A549 (cell line): ENCODE data around the gene NFYC. TPM values are rescaled to one million over a fixed set of nuclear protein-coding genes. Genes with fewer than 3 reads are reported as not detected.

Source experiments
- ATAC-seq, 2 experiments: fragments of 200-7000 bp in 1 of 2; fragments of >200 bp in 1 of 2; cut with Nextera tagmentation in 1 of 2; cut with Tn5 transposase in 1 of 2; 3 replicates each; pipeline versions ENCODE4 v1.8.0 to v1.9.1; 2018 to 2020; ENCODE audit warnings: mild to moderate bottlenecking in 1 of 2, moderate library complexity in 1 of 2
- CTCF ChIA-PET: fragments of 300-600 bp; sonication (Branson Sonifier 250); formaldehyde crosslinking; extraction: SDS; loops from one replicate; lab custom pipeline; 2021; ENCODE audit warnings: antibody characterized with exemption, inconsistent platforms; lab: Yijun Ruan, JAX
- POLR2A ChIA-PET: fragments of 350-600 bp; formaldehyde crosslinking; extraction: SDS; loops from one replicate; lab custom pipeline; 2021; ENCODE audit warnings: antibody characterized with exemption, inconsistent platforms; lab: Yijun Ruan, JAX
- DNase-seq, 2 experiments: peaks; one replicate each; pipeline versions ENCODE4 v3.0.0 to v3.0.0-alpha.2; 2011 to 2016; ENCODE audit warnings: low read depth in 1 of 2, low spot score in 1 of 2
- FAIRE-seq: peaks from 2 replicates; lab custom pipeline; 2011; peaks lifted over from hg19 to GRCh38; lab: Jason Lieb, UNC
- H3K27ac ChIP-seq, 2 experiments: fragments of >200 bp; sonication (Bioruptor Twin); formaldehyde crosslinking; 3 replicates each; pipeline ENCODE4 v1.5.1; 2016 to 2017
- H3K4me1 ChIP-seq: fragments of >200 bp; sonication (Bioruptor Twin); formaldehyde crosslinking; 3 replicates; pipeline ENCODE4 v1.6.1; 2016
- H3K4me2 ChIP-seq: fragments of >200 bp; sonication (Bioruptor Twin); formaldehyde crosslinking; 3 replicates; pipeline ENCODE4 v1.6.1; 2016
- H3K4me3 ChIP-seq: fragments of >200 bp; sonication (Bioruptor Twin); formaldehyde crosslinking; 3 replicates; pipeline ENCODE4 v1.5.1; 2016
- H3K9me3 ChIP-seq: fragments of >200 bp; sonication (Bioruptor Twin); formaldehyde crosslinking; 3 replicates; pipeline ENCODE4 v1.6.1; 2016
- ATOH8 ChIP-seq: fragments of 250-450 bp; sonication (Bioruptor Pico); IDR thresholded peaks from 2 replicates; pipeline ENCODE4 v1.5.0; 2020; ENCODE audit warnings: low read depth, mild to moderate bottlenecking, moderate library complexity
- BCL3 ChIP-seq: fragments of >200 bp; sonication (Bioruptor Twin); formaldehyde crosslinking; IDR thresholded peaks from 3 replicates; pipeline ENCODE4 v1.6.1; 2016
- EHMT2 ChIP-seq: fragments of 200-600 bp; sonication (generic); IDR thresholded peaks from 2 replicates; pipeline ENCODE4 v1.6.1; 2016; ENCODE audit warnings: antibody characterized with exemption, low read depth, mild to moderate bottlenecking, moderate library complexity
- EP300 ChIP-seq, 2 experiments: fragments of >200 bp; sonication (Bioruptor Twin); formaldehyde crosslinking; IDR thresholded peaks; 2 replicates in 1 of 2; 3 replicates in 1 of 2; pipeline ENCODE4 v1.6.1; 2016 to 2017
- ESRRA ChIP-seq: fragments of 150-350 bp; IDR thresholded peaks from 2 replicates; pipeline ENCODE4 v1.6.1; 2014; ENCODE audit warnings: mild to moderate bottlenecking, low read length, borderline replicate concordance
- FOSL2 ChIP-seq, 2 experiments: fragments of 450-650 bp in 1 of 2; fragments of >200 bp in 1 of 2; sonication (Bioruptor Twin) in 1 of 2; formaldehyde crosslinking; IDR thresholded peaks; 2 replicates each; pipeline versions ENCODE4 v1.5.0 to v1.6.1; 2016 to 2020; ENCODE audit warnings: mild to moderate bottlenecking in 1 of 2, moderate library complexity in 1 of 2
- HEYL ChIP-seq: fragments of 250-450 bp; sonication (Bioruptor Pico); IDR thresholded peaks from 2 replicates; pipeline ENCODE4 v1.8.0; 2021; ENCODE audit warnings: mild to moderate bottlenecking, moderate library complexity
- HOXB5 ChIP-seq: fragments of 250-450 bp; sonication (Bioruptor Pico); IDR thresholded peaks from 2 replicates; pipeline ENCODE4 v1.5.0; 2020; ENCODE audit warnings: mild to moderate bottlenecking, moderate library complexity
- KDM5A ChIP-seq: fragments of 200-600 bp; sonication (generic); IDR thresholded peaks from 2 replicates; pipeline ENCODE4 v1.6.1; 2016; ENCODE audit warnings: antibody characterized with exemption, mild to moderate bottlenecking
- PBX3 ChIP-seq: IDR thresholded peaks from 2 replicates; pipeline ENCODE4 v1.6.1; 2012
- RAD21 ChIP-seq, 2 experiments: fragments of >200 bp in 1 of 2; sonication (Bioruptor Twin) in 1 of 2; formaldehyde crosslinking in 1 of 2; IDR thresholded peaks in 1 of 2; conservative IDR thresholded peaks in 1 of 2; 2 replicates in 1 of 2; 3 replicates in 1 of 2; pipeline ENCODE4 v1.6.1; 2012 to 2018; ENCODE audit warnings: inconsistent platforms in 1 of 2
- REST ChIP-seq: fragments of 200-600 bp; sonication (generic); IDR thresholded peaks from 2 replicates; pipeline ENCODE4 v1.6.1; 2016; ENCODE audit warnings: antibody characterized with exemption, mild to moderate bottlenecking, moderate library complexity
- RFX5 ChIP-seq: fragments of 450-650 bp; IDR thresholded peaks from 2 replicates; pipeline ENCODE4 v1.7.1; 2014; ENCODE audit warnings: antibody characterized with exemption, mild to moderate bottlenecking, moderate library complexity
- SMC3 ChIP-seq: fragments of >200 bp; sonication (Bioruptor Twin); formaldehyde crosslinking; IDR thresholded peaks from 3 replicates; pipeline ENCODE4 v1.6.1; 2018; ENCODE audit warnings: inconsistent platforms
- SREBF2 ChIP-seq: fragments of 450-650 bp; IDR thresholded peaks from 2 replicates; pipeline ENCODE4 v1.6.1; 2014; ENCODE audit warnings: mild to moderate bottlenecking, moderate library complexity
- ZNF302 ChIP-seq: fragments of 250-450 bp; sonication (Bioruptor Pico); IDR thresholded peaks from 2 replicates; pipeline ENCODE4 v1.9.0; 2021; ENCODE audit warnings: inconsistent platforms, mild to moderate bottlenecking, moderate library complexity
- WGBS: methylation state at CpG from one replicate; pipeline ENCODE4 v1.1.6; 2017; ENCODE audit errors: missing lambda C conversion rate; 5-methylcytosine and 5-hydroxymethylcytosine counted together
- polyA plus RNA-seq, 4 experiments: library from polyadenylated mRNA; depleted of rRNA in 3 of 4; stranded (reverse); fragments of >200 nt; fragmentation: RNase III in 1 of 4; extraction: RNeasy Plus Mini Kit Qiagen cat#74134 plus additional on column Dnase treatment in 1 of 4; gene quantifications; 2 replicates in 3 of 4; 3 replicates in 1 of 4; pipeline ENCODE4 v1.2.3, GENCODE V29; 2011 to 2017

Gene NFYC
- polyA plus RNA-seq, 2 of the 4 experiments (the other 2 are of a cell fraction), result 35.1 to 43.4 TPM

- WGBS, result 92% methylated on average over 3 of the region's 3 CpGs
- DNase-seq (no peak), ATAC-seq (no peak), FAIRE-seq (no peak)
- ChIA-PET CTCF (no interaction called here), POLR2A (interaction anchor here (2.5 kb wide), 1 partner anchor 14 kb away, joined by 19 read pairs; the partner anchor contains the start of gene NFYC)
- Histone ChIP-seq H3K4me3 (no peak overlapping the region), H3K4me2 (no peak overlapping the region), H3K9me3 (no peaks in the 10 kb centered on the region), H3K4me1 (peaks cover 38% of the 10 kb centered on the region), H3K27ac (no peak overlapping the region)
- TF ChIP-seq PBX3 (no peak), REST (no peak), ATOH8 (no peak), HOXB5 (CRISPR knock-in tag) (no peak), EHMT2 (no peak), ESRRA (no peak), EP300 (IDR thresholded peaks at IDR 0.05) (no peak), KDM5A (no peak), FOSL2 (IDR thresholded peaks at IDR 0.05) (no peak), FOSL2 (CRISPR knock-in tag; IDR thresholded peaks at IDR 0.05) (no peak), BCL3 (no peak)
These were observed 13.6 kb downstream of the NFYC start for GRCh38 chr1:40704817-40705733.

- Histone ChIP-seq H3K27ac (no peak overlapping the region), H3K4me3 (no peak overlapping the region), H3K9me3 (no peaks in the 10 kb centered on the region), H3K4me1 (peaks cover 54% of the 10 kb centered on the region), H3K4me2 (no peak overlapping the region)
- CTCF ChIA-PET, result interaction anchor here (1.4 kb wide), 1 partner anchor 35 kb away, joined by 3 read pairs; no protein-coding TSS in a partner anchor
- DNase-seq, result no peak
- POLR2A ChIA-PET, result interaction anchor here (2.3 kb wide), 1 partner anchor 15 kb away, joined by 8 read pairs; the partner anchor contains the start of gene NFYC
- TF ChIP-seq EP300 (IDR thresholded peaks at IDR 0.05) (no peak), SREBF2 (no peak), RAD21 (conservative IDR thresholded peaks at IDR 0.05 in 1 of 2, IDR thresholded peaks at IDR 0.05 in 1 of 2) (no peak), FOSL2 (IDR thresholded peaks at IDR 0.05) (no peak), FOSL2 (CRISPR knock-in tag; IDR thresholded peaks at IDR 0.05) (no peak), SMC3 (no peak), ZNF302 (no peak), HEYL (no peak), RFX5 (no peak)
- no peak for FAIRE-seq
- ATAC-seq, result no peak
- WGBS, result over 99% methylated on average over 4 of the region's 4 CpGs
These were observed 15.1 kb downstream of the NFYC start for GRCh38 chr1:40706626-40707025.
